Spleen (tissue), 7 donors: ENCODE data around the gene SPAG17.

Experiments used
- POLR2A ChIP-seq, 3 donors: fragments of 450-650 bp; IDR thresholded peaks; one replicate each; pipeline ENCODE4 v1.5.1; 2017; ENCODE audit warnings: antibody characterized with exemption in 3 of 3, mild to moderate bottlenecking in 1 of 3
- TF ChIP-seq, protein P1 (sequence below), 11 experiments: fragments of 200-600 bp in 7 of 11; fragments of 450-650 bp in 4 of 11; sonication (generic) in 4 of 11; IDR thresholded peaks in 8 of 11; conservative IDR thresholded peaks in 3 of 11; 1 replicate in 7 of 11; 2 replicates in 4 of 11; pipeline versions ENCODE4 v1.4.0 to v1.8.0; 2016 to 2021; ENCODE audit warnings: antibody characterized with exemption in 11 of 11, inconsistent platforms in 4 of 11, mild to moderate bottlenecking in 1 of 11
- donor health status: DM: no; HTN: no; CAD: no; lungs with moderate emphysema.
- donor health status: DM: no; HTN: no; CAD: no.
- donor health status: DM: no; HTN: no; CAD: no.

DNA sequence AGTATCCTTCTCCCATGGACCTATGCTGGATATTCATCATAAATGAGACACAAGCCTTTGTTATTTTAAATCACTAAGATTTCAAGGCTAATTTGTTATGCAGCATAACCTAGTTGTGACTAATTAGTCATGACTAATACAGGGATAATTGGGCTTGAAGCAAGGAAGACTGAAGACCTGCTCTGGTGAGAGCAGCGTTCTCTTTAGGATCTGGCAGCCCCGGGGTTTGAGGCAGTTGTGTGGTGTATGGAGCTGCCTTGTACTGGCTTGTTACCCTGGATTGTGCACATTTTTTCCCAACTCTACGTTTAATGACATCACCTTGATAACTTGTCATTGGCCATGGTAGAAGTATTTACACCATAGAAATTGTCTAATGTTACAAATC lies 25.7 kb upstream of the SPAG17 start:
- TF ChIP-seq, protein P1, sequence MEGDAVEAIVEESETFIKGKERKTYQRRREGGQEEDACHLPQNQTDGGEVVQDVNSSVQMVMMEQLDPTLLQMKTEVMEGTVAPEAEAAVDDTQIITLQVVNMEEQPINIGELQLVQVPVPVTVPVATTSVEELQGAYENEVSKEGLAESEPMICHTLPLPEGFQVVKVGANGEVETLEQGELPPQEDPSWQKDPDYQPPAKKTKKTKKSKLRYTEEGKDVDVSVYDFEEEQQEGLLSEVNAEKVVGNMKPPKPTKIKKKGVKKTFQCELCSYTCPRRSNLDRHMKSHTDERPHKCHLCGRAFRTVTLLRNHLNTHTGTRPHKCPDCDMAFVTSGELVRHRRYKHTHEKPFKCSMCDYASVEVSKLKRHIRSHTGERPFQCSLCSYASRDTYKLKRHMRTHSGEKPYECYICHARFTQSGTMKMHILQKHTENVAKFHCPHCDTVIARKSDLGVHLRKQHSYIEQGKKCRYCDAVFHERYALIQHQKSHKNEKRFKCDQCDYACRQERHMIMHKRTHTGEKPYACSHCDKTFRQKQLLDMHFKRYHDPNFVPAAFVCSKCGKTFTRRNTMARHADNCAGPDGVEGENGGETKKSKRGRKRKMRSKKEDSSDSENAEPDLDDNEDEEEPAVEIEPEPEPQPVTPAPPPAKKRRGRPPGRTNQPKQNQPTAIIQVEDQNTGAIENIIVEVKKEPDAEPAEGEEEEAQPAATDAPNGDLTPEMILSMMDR (IDR thresholded peaks at IDR 0.05 in 8 of 11, conservative IDR thresholded peaks at IDR 0.05 in 3 of 11): no peak
- TF ChIP-seq POLR2A (IDR thresholded peaks at IDR 0.05): no peak
